ENCODE data around the gene ANKRD2.

Gene ANKRD2

DNA sequence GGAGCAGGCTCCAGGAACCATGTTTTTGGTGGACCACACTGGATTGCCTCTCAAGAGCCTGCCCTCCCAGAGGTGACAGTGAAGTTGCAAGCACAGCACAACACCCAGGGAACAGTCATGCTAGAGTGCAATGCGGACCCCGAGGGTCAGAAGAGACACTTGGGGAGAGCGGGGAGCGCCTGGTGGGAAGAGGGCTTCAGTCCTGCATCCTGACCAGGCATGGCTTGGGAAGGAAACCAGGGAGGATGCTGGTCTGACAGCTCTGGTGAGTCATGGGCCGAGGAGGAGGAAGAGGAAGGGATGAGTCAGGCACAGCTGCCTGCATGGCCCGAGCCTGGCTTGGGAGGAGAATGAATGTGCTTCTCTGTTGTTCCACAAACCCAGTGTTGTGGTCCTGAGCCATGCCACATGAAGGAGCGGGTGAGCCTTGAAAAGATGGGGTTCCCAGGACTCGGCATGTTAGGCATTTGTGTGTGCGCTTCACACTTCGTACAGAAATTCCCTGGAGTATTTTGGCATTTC, 29.5 kb upstream of the ANKRD2 start:
- ChIA-PET CTCF (interaction anchor here (0.6 to 0.7 kb wide), 3 partner anchors 22 to 85 kb away, joined by 3 to 4 read pairs (median 3); no protein-coding TSS in a partner anchor), POLR2A (interaction anchor here (0.6 kb wide), 1 partner anchor 118 kb away, joined by 3 read pairs; no protein-coding TSS in a partner anchor)
- TF ChIP-seq FOXM1 (IDR thresholded peaks at IDR 0.05; ENCODE audit: borderline replicate concordance) (no peak), ZNF384 (IDR thresholded peaks at IDR 0.05) (no peak), FOXA1 (IDR thresholded peaks at IDR 0.05) (no peak), ARNT (IDR thresholded peaks at IDR 0.05) (no peak), L3MBTL2 (conservative IDR thresholded peaks at IDR 0.05) (no peak), HDGF (IDR thresholded peaks at IDR 0.05; ENCODE audit: borderline replicate concordance) (no peak), NFRKB (IDR thresholded peaks at IDR 0.05) (no peak), BHLHE40 (IDR thresholded peaks at IDR 0.05; ENCODE audit: borderline replicate concordance) (no peak), SP1 (IDR thresholded peaks at IDR 0.05) (no peak), LEF1 (IDR thresholded peaks at IDR 0.05; ENCODE audit: borderline replicate concordance) (no peak), TARDBP (IDR thresholded peaks at IDR 0.05) (no peak), SUZ12 (IDR thresholded peaks at IDR 0.05) (no peak), CTBP1 (IDR thresholded peaks at IDR 0.05; ENCODE audit: borderline replicate concordance) (no peak), ELF4 (IDR thresholded peaks at IDR 0.05) (no peak), FOXK2 (IDR thresholded peaks at IDR 0.05) (no peak)
- TF ChIP-seq, protein P1, sequence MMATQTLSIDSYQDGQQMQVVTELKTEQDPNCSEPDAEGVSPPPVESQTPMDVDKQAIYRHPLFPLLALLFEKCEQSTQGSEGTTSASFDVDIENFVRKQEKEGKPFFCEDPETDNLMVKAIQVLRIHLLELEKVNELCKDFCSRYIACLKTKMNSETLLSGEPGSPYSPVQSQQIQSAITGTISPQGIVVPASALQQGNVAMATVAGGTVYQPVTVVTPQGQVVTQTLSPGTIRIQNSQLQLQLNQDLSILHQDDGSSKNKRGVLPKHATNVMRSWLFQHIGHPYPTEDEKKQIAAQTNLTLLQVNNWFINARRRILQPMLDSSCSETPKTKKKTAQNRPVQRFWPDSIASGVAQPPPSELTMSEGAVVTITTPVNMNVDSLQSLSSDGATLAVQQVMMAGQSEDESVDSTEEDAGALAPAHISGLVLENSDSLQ (IDR thresholded peaks at IDR 0.05): no peak
- no peak for DNase-seq (ENCODE audit: extremely low spot score)

GRCh38 chr10:97546456-97547270, 25.9 kb upstream of the ANKRD2 start:
- TF ChIP-seq TARDBP (IDR thresholded peaks at IDR 0.05) (no peak), FOXM1 (IDR thresholded peaks at IDR 0.05; ENCODE audit: borderline replicate concordance) (no peak), FOXK2 (IDR thresholded peaks at IDR 0.05) (no peak), CTBP1 (IDR thresholded peaks at IDR 0.05; ENCODE audit: borderline replicate concordance) (no peak)
- ChIA-PET POLR2A (no interaction called here), CTCF (interaction anchor here (0.6 to 1.8 kb wide), 5 partner anchors 12 to 1173 kb away, joined by 3 to 12 read pairs (median 3); no protein-coding TSS in a partner anchor)
- no peak for DNase-seq (ENCODE audit: extremely low spot score)

DNA sequence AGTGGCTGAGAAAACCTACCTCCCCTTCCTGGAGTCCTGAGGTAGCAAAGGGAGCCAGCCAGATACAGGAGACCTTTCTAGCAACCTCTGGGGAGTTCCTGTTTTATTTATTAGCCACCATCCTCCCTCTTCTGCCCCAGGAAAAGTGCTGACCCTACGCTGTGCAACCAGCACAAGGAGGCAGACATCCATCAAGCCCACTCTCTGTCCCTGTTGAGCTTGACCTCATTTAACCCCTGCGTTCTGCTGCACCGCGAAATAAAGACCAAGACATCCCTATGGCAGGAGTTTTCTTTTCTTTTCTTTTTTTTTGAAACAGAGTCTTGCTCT, 25.3 kb upstream of the ANKRD2 start:
- POLR2A ChIA-PET: no interaction called here
- CTCF ChIA-PET: interaction anchor here (0.6 to 0.9 kb wide), 2 partner anchors 20 to 86 kb away, joined by 3 read pairs; no protein-coding TSS in a partner anchor
- no peak for DNase-seq (ENCODE audit: extremely low spot score)
- TF ChIP-seq FOXK2 (IDR thresholded peaks at IDR 0.05) (no peak), NFRKB (IDR thresholded peaks at IDR 0.05) (no peak), SP1 (IDR thresholded peaks at IDR 0.05) (no peak), FOXA1 (IDR thresholded peaks at IDR 0.05) (no peak), CTBP1 (IDR thresholded peaks at IDR 0.05; ENCODE audit: borderline replicate concordance) (no peak), ELF4 (IDR thresholded peaks at IDR 0.05) (no peak)
- TF ChIP-seq, protein P1 (IDR thresholded peaks at IDR 0.05): no peak

DNA sequence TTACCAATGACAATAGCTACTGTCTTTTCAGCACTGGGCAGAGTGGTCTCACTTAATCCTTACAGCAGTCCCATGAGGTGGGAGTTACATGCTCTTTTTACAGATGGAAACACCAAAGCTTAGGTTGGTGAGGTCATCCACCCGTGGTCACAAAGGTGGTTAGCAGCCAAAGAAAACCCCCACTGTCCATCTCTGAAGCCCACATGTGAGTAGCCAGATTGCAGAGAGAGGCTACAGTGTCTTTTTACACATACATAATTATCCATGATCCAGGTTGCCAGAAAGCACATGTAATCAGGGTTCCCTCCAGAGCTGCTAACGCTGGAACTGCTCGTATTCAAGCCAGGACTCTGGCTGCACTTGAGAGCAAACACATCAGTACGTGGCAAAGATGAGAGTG, 24.6 kb upstream of the ANKRD2 start:
- DNase-seq (ENCODE audit: extremely low spot score): no peak
- TF ChIP-seq SUZ12 (IDR thresholded peaks at IDR 0.05) (no peak), CTBP1 (IDR thresholded peaks at IDR 0.05; ENCODE audit: borderline replicate concordance) (no peak), NFRKB (IDR thresholded peaks at IDR 0.05) (no peak), ARNT (IDR thresholded peaks at IDR 0.05) (no peak), ELF4 (IDR thresholded peaks at IDR 0.05) (no peak), TARDBP (IDR thresholded peaks at IDR 0.05) (no peak), FOXK2 (IDR thresholded peaks at IDR 0.05) (no peak), HDGF (IDR thresholded peaks at IDR 0.05; ENCODE audit: borderline replicate concordance) (no peak), FOXM1 (IDR thresholded peaks at IDR 0.05; ENCODE audit: borderline replicate concordance) (no peak), SP1 (IDR thresholded peaks at IDR 0.05) (no peak), FOXA1 (IDR thresholded peaks at IDR 0.05) (no peak)
- ChIA-PET CTCF (no interaction called here), POLR2A (no interaction called here)

DNA sequence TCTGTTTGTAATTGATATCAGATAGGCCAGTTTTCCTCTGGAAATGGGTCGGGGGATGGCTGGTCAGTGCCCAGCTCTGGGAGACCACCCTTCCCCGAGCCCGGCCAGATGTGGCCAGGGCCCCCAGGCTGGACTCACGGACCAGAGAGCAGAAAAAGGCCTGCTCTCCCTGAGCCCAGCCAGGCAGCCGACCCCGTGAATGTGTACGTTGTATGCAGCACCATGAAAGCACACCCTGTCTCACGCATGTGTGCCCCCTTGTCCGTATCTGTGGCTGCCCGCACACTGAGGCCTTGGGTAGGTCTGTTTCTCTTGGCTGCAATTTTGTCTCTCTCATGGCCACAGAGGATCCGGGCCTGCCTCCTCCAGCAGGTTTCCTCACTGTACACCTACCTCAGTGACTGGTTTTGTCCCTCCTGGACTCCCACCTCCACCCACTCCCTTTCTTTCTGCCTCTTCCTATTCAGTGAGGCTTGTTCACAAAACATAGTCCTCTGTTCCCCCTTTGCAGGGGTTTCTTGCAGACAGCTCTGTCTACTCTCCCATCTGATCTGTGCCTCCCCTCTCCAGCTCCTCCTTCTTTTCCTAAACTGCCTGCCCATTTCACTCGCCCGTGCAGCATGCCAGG, 23.6 kb upstream of the ANKRD2 start:
- CTCF ChIA-PET: interaction anchor here (0.5 to 2.8 kb wide), 3 partner anchors 11 to 15 kb away, joined by 3 to 12 read pairs (median 3); no protein-coding TSS in a partner anchor
- no peak for TF ChIP-seq HDGF (IDR thresholded peaks at IDR 0.05; ENCODE audit: borderline replicate concordance)
- no peak for TF ChIP-seq SUZ12 (IDR thresholded peaks at IDR 0.05)
- TF ChIP-seq, protein P1 (IDR thresholded peaks at IDR 0.05): no peak
- no peak for TF ChIP-seq FOXK2 (IDR thresholded peaks at IDR 0.05)
- no peak for TF ChIP-seq L3MBTL2 (conservative IDR thresholded peaks at IDR 0.05)
- no peak for TF ChIP-seq FOXA1 (IDR thresholded peaks at IDR 0.05)
- TF ChIP-seq ARNT (IDR thresholded peaks at IDR 0.05): no peak
- no peak for TF ChIP-seq FOXM1 (IDR thresholded peaks at IDR 0.05; ENCODE audit: borderline replicate concordance)
- TF ChIP-seq ELF4 (IDR thresholded peaks at IDR 0.05): no peak
- no peak for TF ChIP-seq TARDBP (IDR thresholded peaks at IDR 0.05)
- TF ChIP-seq NFRKB (IDR thresholded peaks at IDR 0.05): no peak
- no peak for TF ChIP-seq SP1 (IDR thresholded peaks at IDR 0.05)
- no peak for DNase-seq (ENCODE audit: extremely low spot score)
- POLR2A ChIA-PET: no interaction called here
